SU-DHL-6 (cell line): Measurements from ENCODE around the gene FAM32A.

Experiments
- H2AFZ ChIP-seq: fragments of 200-600 bp; sonication (generic); 2 replicates; pipeline ENCODE4 v1.6.1; 2014; ENCODE audit warnings: low read depth, mild to moderate bottlenecking, moderate library complexity, mixed read lengths, antibody characterized with exemption, low read length; ENCODE audit not compliant: severe bottlenecking
- H3F3A ChIP-seq: fragments of 200-600 bp; shearing (Covaris generic); 2 replicates; pipeline ENCODE4 v1.6.0; 2016; ENCODE audit warnings: antibody characterized with exemption, mild to moderate bottlenecking; ENCODE audit not compliant: insufficient read depth
- H3K27ac ChIP-seq: fragments of 200-600 bp; sonication (generic); 2 replicates; pipeline ENCODE4 v1.5.1; 2016; ENCODE audit warnings: low read depth, mild to moderate bottlenecking, low read length, moderate library complexity, mixed read lengths
- H3K27me3 ChIP-seq: fragments of 200-600 bp; sonication (generic), shearing (Covaris generic); 2 replicates; pipeline ENCODE4 v1.6.0; 2014; ENCODE audit warnings: mild to moderate bottlenecking, low read length
- H3K36me3 ChIP-seq: fragments of 200-600 bp; sonication (generic); 2 replicates; pipeline ENCODE4 v1.6.1; 2014; ENCODE audit warnings: mild to moderate bottlenecking, low read length, mixed read lengths
- H3K4me2 ChIP-seq: fragments of 300-600, 200-600 bp; shearing (Covaris generic), sonication (generic); 2 replicates; pipeline ENCODE4 v1.6.0; 2014; ENCODE audit warnings: low read length, low read depth, mild to moderate bottlenecking; ENCODE audit not compliant: poor library complexity, severe bottlenecking
- H3K4me3 ChIP-seq: fragments of 200-600 bp; sonication (generic); 2 replicates; pipeline ENCODE4 v1.5.1; 2014; ENCODE audit warnings: antibody characterized with exemption, low read length, mild to moderate bottlenecking, mixed read lengths; ENCODE audit not compliant: insufficient read depth, poor library complexity, severe bottlenecking
- H3K79me2 ChIP-seq: fragments of 200-600 bp; sonication (generic); 2 replicates; pipeline ENCODE4 v1.6.1; 2014; ENCODE audit warnings: mild to moderate bottlenecking, low read length, moderate library complexity; ENCODE audit not compliant: insufficient read depth
- H3K9ac ChIP-seq: fragments of 200-600 bp; sonication (generic); 2 replicates; pipeline ENCODE4 v1.7.0; 2014; ENCODE audit warnings: mild to moderate bottlenecking, low read length
- H3K9me2 ChIP-seq: fragments of 200-600 bp; sonication (generic); replicated peaks from 2 replicates; pipeline ENCODE4 v1.6.1; 2014; ENCODE audit warnings: low read length; ENCODE audit not compliant: insufficient read depth
- H3K9me3 ChIP-seq: fragments of 200-600 bp; sonication (generic); 2 replicates; pipeline ENCODE4 v1.6.1; 2014; ENCODE audit warnings: low read length, mixed read lengths; ENCODE audit not compliant: insufficient read depth
- H4K20me1 ChIP-seq: fragments of 200-600 bp; sonication (generic); 2 replicates; pipeline ENCODE4 v1.6.1; 2014; ENCODE audit warnings: low read depth, mild to moderate bottlenecking, antibody characterized with exemption, low read length, moderate library complexity, mixed read lengths
- CTCF ChIP-seq: fragments of 200-600 bp; sonication (generic); IDR thresholded peaks from one replicate; pipeline ENCODE4 v1.5.1; 2017; ENCODE audit warnings: antibody characterized with exemption, mild to moderate bottlenecking, low read length, moderate library complexity; ENCODE audit not compliant: insufficient read depth, poor library complexity, severe bottlenecking
- EZH2phosphoT487 ChIP-seq: fragments of 200-600 bp; sonication (generic), shearing (Covaris generic); conservative IDR thresholded peaks from 2 replicates; pipeline ENCODE4 v1.6.1; 2018; ENCODE audit warnings: mild to moderate bottlenecking, antibody characterized with exemption, low read length, moderate library complexity, mixed read lengths

Gene FAM32A

GRCh38 chr19:16164222-16164890 lies 20.9 kb upstream of the FAM32A start:
- no peaks in the 10 kb centered on the region for H3K36me3 ChIP-seq
- no peaks in the 10 kb centered on the region for H3K9me2 ChIP-seq
- no peak overlapping the region for H3K9ac ChIP-seq
- H2AFZ ChIP-seq = no peak overlapping the region
- no peaks in the 10 kb centered on the region for H3K79me2 ChIP-seq
- no peaks in the 10 kb centered on the region for H3F3A ChIP-seq
- no peaks in the 10 kb centered on the region for H3K27me3 ChIP-seq
- H3K27ac ChIP-seq = no peak overlapping the region
- H3K9me3 ChIP-seq = no peaks in the 10 kb centered on the region
- no peaks in the 10 kb centered on the region for H4K20me1 ChIP-seq
- H3K4me3 ChIP-seq = no peak overlapping the region
- H3K4me2 ChIP-seq = no peak overlapping the region
- TF ChIP-seq EZH2phosphoT487 (no peak), CTCF (no peak)

GRCh38 chr19:16166417-16166816 lies 18.8 kb upstream of the FAM32A start:
- H3K9me2 ChIP-seq = no peaks in the 10 kb centered on the region
- no peaks in the 10 kb centered on the region for H3K27me3 ChIP-seq
- H3K9me3 ChIP-seq = no peaks in the 10 kb centered on the region
- no peak overlapping the region for H3K27ac ChIP-seq
- no peaks in the 10 kb centered on the region for H3K36me3 ChIP-seq
- no peaks in the 10 kb centered on the region for H3K79me2 ChIP-seq
- no peak overlapping the region for H3K4me3 ChIP-seq
- no peak overlapping the region for H3K9ac ChIP-seq
- no peaks in the 10 kb centered on the region for H4K20me1 ChIP-seq
- no peak overlapping the region for H2AFZ ChIP-seq
- no peak overlapping the region for H3K4me2 ChIP-seq
- H3F3A ChIP-seq = no peaks in the 10 kb centered on the region
- TF ChIP-seq EZH2phosphoT487 = no peak
- TF ChIP-seq CTCF = no peak

DNA sequence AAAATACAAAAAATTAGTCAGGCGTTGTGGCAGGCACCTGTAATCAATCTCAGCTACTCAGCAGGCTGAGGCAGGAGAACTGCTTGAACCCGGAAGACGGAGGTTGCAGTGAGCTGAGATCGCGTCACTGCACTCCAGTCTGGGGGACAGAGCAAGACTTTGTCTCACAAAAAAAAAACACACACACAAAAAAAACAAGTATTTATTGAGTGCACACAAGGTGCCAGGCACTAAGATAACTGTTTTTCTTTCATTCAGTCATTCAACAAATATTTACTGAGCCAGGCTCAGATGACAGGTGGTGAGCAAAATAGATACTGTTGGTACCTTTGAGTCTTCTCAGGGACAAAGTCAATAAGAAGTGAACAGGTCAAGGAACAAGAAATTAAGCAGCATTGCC lies 18.2 kb upstream of the FAM32A start:
- no peaks in the 10 kb centered on the region for H3K79me2 ChIP-seq
- H3K9ac ChIP-seq = no peak overlapping the region
- H3K9me3 ChIP-seq = no peaks in the 10 kb centered on the region
- TF ChIP-seq CTCF (no peak), EZH2phosphoT487 (no peak)
- H3K27ac ChIP-seq = no peak overlapping the region
- no peak overlapping the region for H2AFZ ChIP-seq
- H3K4me3 ChIP-seq = no peak overlapping the region
- H4K20me1 ChIP-seq = no peaks in the 10 kb centered on the region
- H3K27me3 ChIP-seq = no peaks in the 10 kb centered on the region
- H3K9me2 ChIP-seq = no peaks in the 10 kb centered on the region
- no peaks in the 10 kb centered on the region for H3K36me3 ChIP-seq
- no peaks in the 10 kb centered on the region for H3F3A ChIP-seq
- no peak overlapping the region for H3K4me2 ChIP-seq
